ENCODE measurements around the gene SPRN.
"Not testable (repeated sequence)": the region's sequence is repeated elsewhere in the genome, so short reads cannot be mapped to it uniquely, and the experiment has no call there.

SPRN gene

DNA sequence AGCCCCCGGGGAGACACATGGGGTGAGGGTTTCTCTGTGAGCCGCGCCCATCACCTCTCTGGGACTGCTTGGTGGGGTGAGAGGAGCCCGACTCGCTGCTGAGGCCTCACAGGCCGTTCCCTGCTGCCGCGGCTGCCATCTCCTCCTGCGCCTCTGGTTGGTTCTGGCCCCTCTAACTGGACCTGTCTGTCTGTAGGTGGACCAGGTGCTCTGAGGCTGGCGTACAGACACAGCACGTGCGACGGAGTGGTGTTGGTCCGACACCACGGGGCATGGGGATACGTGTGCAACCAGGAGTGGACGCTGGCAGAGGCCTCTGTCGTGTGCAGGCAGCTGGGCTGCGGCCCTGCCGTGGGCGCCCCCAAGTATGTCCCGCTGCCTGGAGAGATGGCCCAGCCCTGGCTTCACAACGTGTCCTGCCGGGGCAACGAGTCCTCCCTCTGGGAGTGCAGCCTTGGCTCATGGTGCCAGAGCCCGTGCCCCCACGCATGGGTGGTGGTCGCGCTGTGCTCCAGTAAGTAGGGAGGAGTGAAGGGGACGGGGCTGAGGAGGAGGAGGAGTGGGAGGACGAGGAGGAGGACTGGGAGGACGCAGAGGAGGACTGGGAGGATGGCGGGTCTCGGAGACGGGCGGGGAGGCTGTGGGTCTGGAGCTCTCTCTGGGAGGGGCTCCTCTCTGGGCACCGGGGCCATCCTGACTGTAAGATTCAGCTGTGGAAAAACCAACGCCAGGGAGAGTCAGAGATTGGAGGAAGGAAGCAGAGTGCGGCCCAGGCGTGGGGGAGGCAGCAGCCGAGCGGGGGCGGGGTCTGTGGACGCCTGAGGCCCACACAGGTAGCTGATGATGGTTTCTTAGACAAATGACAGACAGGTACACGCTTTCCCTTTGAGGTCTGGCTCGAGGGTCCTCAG is 31.9 kb upstream of the SPRN start:
- DNase-seq (ENCODE audit: low spot score) = no peak

DNA sequence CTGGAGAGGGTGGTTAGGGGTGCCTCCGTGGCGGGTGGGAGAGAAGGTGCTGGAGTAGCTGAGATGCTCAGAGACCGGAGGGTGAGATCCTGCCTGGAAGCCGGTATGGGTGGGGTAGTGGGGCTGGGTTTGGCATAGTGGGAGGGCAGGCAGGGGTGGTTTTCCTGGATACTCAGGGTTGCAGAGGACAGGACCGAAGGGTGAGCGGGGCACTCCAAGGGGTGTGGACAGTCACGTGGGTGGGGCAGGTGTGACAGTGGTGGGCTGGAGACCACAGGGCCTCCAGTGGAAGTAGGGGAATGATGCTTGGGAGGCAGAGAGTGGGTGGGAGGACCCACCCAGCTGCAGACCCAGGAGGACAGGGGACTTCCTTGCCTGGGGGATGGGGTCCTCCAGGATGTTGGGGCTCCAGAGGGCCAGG is 31.2 kb upstream of the SPRN start:
- no peak for DNase-seq (ENCODE audit: low spot score)

DNA sequence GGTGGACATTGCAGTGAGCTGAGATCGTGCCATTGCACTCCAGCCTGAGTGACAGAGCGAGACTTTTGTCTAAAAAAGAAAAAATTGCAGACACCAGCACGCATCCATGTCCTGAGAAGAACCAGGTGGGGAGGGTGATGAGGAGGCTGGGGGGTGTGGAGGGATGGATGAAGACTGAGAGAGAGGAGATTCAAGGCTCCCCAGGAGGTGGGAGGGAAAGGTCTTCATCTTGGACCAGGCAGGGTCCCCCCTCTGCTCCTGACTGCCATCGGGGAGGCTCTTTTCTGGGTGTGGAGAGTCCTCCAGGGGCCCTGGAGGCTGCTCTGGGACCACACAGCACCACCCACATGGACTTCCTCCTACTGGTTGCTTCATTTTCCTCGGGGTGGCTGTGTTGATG is 30.8 kb upstream of the SPRN start:
- no peak for DNase-seq (ENCODE audit: low spot score)

DNA sequence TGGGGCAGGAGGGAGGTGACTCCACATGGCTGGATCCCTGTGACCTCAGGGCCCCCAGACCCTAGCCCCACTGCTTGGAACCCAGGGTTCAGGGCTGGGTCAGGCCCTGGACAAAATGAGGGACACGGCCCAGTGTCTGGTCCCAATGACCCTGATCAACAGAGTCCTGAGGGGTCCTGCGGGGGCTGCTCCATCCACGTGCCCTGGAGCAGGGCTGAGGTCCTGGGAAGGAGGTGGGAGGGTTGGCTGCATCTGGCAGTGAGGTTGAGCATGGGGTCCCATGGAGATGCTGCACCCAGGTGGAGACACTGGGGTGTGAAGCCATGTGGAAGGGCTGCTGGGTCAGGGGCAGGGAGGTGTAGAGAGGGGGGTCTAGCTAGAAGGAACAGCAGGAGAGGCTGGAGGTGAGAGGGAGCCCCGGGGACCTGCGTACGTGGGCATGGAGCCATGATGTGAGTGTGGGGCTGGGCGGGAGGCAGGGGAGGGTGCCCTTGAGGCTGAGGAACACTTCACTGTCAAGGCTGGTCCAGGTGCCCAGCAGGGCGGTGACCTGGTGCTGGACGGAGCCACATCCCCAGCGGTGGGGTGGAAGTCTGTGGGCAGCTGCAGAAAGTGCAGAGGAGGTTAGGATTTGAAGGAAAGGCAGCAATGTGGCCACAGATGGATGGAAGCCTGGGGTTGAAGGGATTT is 29.9 kb upstream of the SPRN start:
- no peak for DNase-seq (ENCODE audit: low spot score)

DNA sequence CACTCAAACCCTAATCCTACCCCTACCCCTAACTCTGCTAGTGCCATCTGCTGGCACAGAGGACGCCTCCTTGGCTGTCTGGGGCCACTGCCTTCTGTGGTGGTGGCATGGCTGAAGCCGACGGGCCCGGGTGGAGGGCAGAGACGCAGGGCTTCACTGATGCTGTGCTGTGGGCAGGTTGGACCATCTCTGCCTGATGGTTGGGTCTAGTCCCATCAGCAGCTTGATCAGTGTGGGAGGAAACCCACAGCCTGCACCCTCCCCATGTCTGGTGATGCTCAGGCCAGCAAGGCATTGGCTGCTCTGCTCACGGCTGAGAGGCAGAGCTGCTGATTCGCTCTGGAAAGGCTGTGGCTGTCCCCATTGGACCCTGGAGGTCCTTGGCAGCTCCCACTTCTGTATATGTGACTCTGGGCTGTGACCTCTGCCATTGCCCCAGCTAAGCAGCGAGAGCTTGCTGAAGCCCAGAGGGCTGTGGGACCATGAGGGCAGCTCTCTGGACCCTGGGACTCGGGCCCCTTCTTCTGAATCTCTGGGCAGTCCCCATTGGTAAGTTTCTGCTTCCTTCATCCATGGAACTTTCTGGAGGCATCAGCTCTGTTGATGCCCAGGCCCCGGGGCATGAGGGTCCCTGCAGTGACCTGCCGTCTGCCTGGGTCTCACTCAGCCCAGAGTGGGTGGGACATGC is 29.2 kb upstream of the SPRN start, which contains the start of gene SCART1:
TSS of gene SCART1 (plus strand) at position 430 of the 688 bp plus-strand sequence. CDS start at position 483, 53 bp downstream.
- no peak for DNase-seq (ENCODE audit: low spot score)

DNA sequence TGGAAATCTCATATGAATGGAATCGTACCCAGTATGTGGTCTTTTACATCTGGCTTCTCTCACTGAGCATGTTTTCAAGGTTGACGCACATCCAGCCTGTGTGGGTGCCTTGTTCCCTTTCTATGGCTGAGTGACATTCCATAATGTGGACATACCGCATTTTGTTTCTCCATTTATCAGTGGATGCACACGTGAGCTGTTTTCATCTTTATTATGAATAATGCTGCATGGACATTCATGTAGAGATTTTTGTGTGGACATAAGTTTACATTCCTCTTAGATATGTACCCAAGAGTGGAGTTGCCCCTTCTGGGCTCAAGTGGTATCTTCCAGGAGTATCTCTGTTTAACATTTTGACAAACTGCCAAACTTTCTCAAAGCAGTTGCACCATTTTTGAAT is 28.0 kb upstream of the SPRN start:
- no peak for DNase-seq (ENCODE audit: low spot score)

DNA sequence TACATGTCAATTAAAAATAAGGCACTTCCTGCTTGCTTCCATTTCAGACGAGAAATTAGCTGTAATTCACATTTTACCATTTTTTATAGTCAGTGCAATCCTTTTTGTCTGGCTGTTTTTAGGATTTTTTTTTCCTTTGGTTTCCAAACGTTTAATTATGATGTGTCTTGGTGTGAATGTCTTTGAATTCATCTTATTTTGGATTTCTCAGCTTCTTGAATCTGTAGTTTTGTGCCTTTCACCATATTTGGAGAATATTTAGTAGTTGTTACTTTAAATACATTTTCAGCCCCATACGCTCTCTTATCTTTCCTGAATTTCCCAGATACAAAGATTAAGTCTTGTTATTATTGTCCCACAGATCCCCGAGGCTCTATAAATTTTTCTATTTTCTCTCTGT is 26.9 kb upstream of the SPRN start:
- DNase-seq (ENCODE audit: low spot score) = no peak

DNA sequence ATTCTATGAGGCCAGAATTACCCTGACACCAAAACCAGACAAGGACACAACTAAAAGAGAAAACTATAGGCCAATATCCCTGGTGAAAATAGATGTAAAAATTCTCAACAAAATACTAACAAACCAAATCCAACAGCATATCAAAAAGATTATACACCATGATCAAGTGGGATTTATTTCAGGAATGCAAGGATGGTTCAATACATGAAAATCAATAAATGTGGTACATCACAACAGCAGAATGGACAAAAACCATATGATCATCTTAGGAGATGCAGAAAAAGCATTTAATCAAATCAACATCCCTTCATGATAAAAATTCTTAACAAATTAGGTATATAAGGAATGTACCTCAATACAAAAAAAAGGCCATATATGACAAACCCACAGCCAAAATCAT is 23.7 kb upstream of the SPRN start:
- DNase-seq (ENCODE audit: low spot score) = no peak

DNA sequence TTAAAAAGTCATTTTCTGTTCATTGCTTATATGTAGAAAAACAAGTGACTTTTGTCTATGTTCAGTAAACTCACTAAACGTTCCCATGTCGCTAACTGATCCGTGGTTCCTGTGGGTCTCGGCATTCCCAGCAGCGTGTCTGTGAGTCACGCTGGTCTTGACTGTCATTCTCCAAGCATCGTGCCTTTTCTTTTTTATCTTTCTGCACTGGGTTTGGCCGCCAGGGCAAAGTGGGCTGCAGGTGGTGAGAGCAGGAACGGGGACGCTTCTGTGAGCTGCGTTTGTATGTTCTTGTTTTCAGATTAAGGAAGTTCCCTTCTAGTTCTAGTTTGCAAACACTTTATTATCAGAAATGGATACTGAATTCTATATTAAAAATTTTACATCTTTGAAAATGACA is 22.6 kb upstream of the SPRN start:
- DNase-seq (ENCODE audit: low spot score) = no peak

DNA sequence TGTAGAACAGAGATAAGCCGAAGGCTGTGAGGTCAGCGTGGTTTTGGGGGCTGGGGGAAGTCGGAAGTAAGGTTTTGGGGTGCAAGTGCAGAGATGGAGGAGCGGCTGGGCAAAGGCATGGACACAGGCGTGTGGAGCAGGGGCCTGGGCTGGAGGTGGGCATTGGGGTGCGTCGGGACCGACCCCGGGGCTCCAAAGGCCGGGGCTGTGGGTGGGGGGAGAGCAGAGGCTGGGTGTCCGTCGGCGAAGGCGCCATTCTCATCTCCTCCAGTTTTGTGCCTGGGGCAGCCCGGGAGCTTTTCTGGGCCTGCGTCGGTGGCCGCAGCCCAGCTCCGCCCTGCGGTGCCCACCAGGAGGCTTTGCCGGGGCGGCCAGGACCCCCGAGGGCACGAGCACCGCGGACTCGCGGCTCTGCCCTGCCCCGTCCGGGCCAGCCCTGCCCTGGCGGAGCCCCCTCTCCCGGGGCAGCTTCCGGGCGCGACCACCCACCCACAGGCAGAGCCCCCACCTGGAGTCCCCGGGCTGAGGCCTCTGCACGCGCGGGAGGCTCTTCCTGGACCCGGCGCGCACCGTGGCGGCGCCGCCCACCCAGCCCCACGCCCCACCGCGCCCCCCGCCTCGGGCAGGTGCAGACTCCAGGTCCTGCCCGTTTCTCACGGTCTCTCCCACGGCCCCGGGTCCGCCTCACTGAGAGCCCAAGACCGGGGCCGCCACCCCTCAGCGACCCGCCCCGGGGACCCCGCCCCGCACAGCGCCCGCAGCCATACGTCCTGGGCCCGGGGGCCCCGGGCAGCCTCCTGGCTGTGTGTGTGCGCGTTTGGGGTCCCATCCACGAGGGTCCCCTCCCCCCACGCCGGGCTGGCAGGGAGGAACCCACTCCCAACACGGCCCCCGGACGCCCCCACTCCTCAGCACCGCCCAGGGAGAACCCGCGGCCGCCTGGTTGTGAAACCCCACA is 21.6 kb upstream of the SPRN start:
- DNase-seq (ENCODE audit: low spot score) = no peak

DNA sequence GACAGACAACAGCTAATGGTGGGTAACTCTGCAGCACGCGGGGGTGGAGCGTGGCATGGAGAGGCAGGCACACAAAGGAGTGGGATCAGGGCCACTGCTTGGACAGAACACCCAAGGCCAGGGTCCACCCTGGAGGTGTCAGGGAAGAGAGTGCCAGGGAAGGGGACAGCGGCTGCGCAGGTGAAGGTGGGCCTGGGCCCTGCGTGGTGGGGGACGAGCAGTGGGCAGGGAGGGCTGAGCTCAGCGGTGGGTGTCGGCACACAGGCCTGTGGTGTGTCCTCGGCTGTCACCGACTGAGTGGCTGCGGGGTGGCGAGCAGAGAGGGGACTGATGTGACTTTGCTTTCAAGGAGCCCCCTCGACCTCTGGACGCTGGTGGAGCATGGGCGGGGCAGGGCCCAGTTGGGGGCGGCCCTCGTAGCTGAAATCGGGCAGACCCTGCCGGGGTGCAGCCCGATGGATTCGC is 20.9 kb upstream of the SPRN start:
- no peak for DNase-seq (ENCODE audit: low spot score)

DNA sequence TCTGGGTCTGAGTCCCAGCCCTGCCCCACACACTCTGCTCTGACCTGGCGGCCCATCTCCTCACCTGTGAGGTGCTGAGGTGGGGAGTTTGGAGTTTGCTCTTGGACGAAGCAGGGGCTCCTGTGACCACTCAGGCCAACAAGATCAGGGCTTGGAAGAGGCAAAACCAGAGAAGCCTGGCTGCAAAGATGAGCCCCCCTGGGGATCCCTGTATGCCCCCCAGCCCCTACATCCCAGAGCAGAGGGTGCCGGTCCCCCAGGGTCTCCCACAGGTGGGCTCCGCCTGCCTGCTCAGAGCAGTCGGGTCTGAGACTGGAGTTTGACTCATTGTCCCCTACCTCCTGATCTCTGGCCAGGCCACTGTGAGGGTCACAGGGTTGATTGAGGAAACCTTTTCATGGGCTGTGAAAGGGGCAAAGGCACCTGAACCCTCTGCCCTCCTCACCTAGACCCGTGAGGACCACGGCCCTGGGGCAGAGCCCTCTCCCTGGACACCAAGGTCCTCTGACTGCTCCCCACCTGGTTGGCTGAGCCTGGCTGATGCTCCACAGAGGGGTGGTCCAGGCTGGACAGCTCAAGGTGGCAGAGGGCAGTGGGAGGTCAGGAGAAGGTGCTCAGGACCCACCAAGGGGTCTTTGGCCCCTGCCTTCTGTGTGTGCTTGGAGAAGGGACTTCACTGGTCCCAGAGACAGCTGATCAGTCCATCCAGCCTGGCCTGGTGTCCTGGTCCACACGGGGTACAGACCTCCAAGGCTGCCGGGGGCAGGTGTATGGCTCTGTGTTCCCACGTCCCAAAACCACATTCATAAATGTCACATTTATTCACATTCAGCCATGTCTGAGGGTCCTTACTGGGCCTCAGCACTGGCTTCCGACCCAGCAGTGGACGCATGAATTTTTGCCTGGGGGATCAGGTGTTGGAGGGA is 20.2 kb upstream of the SPRN start:
- no peak for DNase-seq (ENCODE audit: low spot score)

DNA sequence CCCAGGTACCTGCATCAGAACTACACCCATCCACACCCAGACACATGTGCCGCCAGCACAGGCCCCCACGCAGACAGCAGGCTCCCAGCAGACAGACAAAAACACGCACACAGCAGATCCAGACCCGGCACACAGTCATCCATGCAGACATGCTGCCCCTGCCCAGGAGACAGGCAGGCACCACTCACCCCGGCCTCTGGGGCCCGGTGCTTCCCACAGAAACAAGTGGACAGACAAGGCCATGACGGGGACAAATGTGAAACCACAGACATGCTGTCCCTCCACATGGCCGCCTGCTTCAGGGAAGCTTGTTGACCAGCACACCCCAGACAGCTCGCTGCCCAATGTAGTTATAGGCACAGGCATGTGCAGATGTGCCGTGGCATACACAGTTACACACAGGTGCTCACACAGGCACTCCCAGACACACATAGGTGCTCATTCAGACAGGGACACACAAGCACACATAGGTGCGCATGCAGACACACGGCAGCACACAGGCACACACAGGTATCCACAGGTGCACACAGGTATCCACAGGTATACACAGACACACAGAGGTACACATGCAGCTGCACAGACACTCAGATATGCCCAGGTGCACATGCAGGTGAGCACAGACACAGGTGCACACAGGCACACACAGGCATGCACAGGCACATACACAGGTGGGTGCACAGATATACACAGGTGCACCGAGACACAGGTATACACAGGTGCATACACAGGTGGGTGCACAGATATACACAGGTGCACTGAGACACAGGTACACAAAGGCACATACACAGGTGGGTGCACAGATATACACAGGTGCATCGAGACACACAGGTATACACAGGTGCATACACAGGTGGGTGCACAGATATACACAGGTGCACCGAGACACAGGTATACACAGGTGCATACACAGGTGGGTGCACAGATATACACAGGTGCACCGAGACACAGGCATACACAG is 18.8 kb upstream of the SPRN start:
- no peak for DNase-seq (ENCODE audit: low spot score)

DNA sequence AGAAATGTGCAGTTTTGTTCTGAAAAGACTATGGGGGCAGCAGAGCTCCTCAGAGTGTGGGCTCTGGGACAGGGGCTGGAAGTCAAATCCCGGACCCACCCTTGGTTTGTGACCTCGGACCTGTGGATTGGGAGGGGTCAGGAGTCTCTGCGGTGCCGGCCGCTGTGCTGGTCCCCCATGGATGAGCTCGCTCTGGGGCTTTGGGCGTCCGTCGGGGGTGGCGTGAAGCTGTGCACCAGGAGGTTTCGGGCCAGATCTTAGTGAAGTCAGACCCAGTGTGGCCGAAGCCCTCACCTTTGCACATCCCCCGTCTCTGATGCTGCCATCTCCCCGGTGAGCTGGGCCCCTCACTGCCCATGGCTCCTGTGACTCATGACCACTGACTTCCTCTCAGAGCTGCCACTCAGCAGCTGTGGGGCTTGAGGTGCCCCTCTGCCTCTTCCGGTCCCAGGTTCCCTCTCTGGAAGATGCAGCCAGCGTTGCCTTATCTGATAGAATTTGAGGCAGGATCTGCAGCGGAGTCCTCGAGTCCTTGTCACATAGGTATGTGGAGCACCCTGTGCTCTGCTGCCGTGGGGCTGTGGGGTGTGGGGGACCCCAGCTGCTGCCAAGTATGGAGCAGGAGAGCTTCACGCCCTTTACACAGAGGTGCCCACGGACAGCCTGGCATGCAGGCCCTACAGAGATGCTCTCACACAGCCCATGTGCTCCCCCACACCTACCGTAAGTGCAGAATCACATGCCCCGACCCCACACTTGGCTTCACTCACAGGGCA is 18.0 kb upstream of the SPRN start:
- no peak for DNase-seq (ENCODE audit: low spot score)

DNA sequence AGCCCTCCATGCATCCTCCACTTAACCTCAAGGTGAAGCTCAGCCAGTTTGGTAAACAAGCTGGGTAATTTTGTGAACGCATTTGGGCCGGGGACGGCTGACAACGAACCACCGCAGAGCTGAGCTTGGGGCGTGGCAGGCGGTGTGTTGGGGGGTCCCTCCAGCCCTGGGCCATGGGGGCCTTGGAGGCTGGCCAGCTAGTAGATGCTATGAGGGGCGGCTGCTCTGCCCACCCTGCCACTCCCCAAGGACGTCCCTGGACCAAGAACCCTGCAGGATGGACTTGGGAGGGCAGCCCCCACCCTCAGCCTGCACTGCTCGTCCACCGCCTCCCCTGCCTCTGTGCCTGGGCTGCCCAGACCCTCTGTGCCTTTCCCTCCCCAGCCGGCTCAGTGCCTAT is 17.4 kb upstream of the SPRN start:
- DNase-seq (ENCODE audit: low spot score) = no peak

DNA sequence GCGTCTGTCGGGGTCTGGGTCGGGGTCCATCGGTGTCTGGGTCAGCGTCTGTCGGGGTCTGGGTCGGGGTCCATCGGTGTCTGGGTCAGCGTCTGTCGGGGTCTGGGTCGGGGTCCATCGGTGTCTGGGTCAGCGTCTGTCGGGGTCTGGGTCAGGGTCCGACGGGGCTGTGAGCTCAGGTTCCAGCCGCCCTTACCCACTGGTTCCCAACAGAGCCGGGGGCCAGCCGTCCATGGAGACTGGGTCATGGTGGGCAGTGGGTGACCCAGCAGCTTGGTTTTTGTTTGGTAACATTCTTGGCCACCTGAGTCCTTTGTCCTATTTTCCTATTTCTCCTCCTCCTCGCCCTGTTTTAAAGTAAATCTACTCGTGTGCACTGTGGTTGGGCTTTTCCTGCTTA is 16.9 kb upstream of the SPRN start:
- not testable (repeated sequence) for DNase-seq (ENCODE audit: low spot score)

DNA sequence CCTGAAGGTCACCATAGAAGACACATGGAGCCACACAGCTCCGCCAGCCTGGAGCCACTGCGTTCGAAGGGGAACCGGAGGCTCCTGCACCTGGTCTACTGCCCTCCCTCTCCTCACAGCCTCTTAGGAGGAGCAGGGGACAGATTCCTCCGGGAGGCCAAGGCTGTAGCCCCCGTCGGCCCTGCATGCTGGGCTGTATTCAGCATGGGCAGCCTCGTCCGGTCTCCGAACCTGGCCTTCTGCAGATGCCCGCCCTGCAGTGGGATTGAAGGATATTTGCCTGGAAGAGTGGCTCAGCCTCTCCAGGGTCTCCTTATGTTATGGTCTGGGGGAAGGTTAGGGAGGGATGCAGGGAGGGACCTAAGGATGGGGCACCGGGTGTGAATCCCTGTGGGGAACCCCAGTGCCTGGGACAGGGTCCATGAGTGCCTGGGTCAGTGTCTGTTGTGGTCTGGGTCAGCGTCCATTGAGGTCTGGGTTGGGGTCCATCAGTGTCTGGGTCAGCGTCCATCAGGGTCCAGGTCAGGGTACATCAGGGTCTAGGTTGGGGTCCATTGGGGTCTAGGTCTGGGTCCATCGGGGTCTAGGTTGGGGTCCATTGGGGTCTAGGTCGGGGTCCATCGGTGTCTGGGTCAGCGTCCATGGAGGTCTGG is 16.3 kb upstream of the SPRN start:
- no peak for DNase-seq (ENCODE audit: low spot score)

All from putamen (tissue), 1 donor.